HUES64 (cell line): ENCODE results near the gene CLCC1. TPM values are rescaled to one million over a fixed set of nuclear protein-coding genes. Genes with fewer than 3 reads are reported as not detected.
A peak's percentile ranks its signal among the peaks of the same experiment; 100 is the strongest.
"Not testable (repeated sequence)": the region's sequence is repeated elsewhere in the genome, so short reads cannot be mapped to it uniquely, and the experiment has no call there.

ENCODE experiments used
- H3K27ac ChIP-seq: 2 replicates; pipeline ENCODE4 v1.7.0; 2013; ENCODE audit warnings: low read depth, low read length, inconsistent platforms
- H3K27me3 ChIP-seq: 2 replicates; pipeline ENCODE4 v1.6.1; 2013; ENCODE audit warnings: mild to moderate bottlenecking, low read length; ENCODE audit not compliant: insufficient read depth
- H3K36me3 ChIP-seq: 2 replicates; pipeline ENCODE4 v1.6.1; 2013; ENCODE audit warnings: mild to moderate bottlenecking, low read length; ENCODE audit not compliant: insufficient read depth
- H3K4me1 ChIP-seq: 2 replicates; pipeline ENCODE4 v1.6.1; 2013; ENCODE audit warnings: mild to moderate bottlenecking, low read length, moderate library complexity; ENCODE audit not compliant: insufficient read depth
- H3K4me3 ChIP-seq: 2 replicates; pipeline ENCODE4 v1.5.1; 2013; ENCODE audit warnings: mild to moderate bottlenecking, low read length, moderate library complexity
- H3K9ac ChIP-seq: 2 replicates; pipeline ENCODE4 v1.6.1; 2013; ENCODE audit warnings: mild to moderate bottlenecking, low read depth, low read length
- H3K9me3 ChIP-seq: 2 replicates; pipeline ENCODE4 v1.6.1; 2013; ENCODE audit warnings: low read depth, low read length; ENCODE audit not compliant: insufficient read depth
- WGBS: fragments of 150-250, 120-280 bp; methylation state at CpG from one replicate; pipeline ENCODE4 v1.1.7; 2013; ENCODE audit warnings: missing lambda C conversion rate; 5-methylcytosine and 5-hydroxymethylcytosine counted together
- polyA plus RNA-seq, 2 experiments: library from polyadenylated mRNA; stranded (reverse); fragments of 50-300 nt; gene quantifications; one replicate each; pipeline ENCODE4 v1.2.3, GENCODE V29; 2013

The CLCC1 gene, protein sequence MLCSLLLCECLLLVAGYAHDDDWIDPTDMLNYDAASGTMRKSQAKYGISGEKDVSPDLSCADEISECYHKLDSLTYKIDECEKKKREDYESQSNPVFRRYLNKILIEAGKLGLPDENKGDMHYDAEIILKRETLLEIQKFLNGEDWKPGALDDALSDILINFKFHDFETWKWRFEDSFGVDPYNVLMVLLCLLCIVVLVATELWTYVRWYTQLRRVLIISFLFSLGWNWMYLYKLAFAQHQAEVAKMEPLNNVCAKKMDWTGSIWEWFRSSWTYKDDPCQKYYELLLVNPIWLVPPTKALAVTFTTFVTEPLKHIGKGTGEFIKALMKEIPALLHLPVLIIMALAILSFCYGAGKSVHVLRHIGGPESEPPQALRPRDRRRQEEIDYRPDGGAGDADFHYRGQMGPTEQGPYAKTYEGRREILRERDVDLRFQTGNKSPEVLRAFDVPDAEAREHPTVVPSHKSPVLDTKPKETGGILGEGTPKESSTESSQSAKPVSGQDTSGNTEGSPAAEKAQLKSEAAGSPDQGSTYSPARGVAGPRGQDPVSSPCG
- 12.1 TPM for polyA plus RNA-seq (2013, experiment 1 of 2)
- polyA plus RNA-seq (2013, experiment 2 of 2), result 12.9 TPM

DNA sequence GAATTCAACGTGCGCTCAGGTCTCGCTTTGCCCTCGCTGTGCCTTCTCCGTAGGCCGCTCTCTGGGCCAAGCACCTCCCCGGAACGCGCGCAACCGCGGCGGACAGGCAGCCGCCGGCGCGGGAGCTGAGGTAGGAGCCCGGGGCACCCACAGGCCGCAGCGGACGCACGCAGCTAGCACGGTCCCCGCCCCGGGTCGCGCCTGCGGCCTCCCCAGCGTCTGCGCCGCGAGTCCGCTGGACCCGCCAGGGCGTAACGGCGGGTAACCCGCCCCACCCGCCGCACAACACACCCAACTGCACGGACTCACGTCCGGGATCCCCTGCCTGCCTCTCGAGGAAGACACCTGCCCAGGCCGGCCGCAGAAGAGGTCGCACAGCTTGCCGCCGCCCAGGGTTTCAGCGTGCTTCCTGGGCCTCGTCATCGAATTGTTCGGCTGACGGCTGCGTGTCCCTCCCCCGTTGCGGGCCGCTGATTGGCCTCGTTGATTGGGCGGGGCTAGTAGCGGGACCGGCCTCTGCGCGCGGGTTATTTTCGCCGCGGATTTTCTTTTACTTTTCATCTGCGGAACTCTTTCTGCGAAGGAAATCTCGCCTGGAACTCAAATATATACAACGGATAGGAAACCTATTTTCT lies at the start of gene CLCC1:
Gene CLCC1 (minus strand): TSS at position 433 of the 635 bp plus-strand sequence. CDS start 13,047 bp downstream, outside the sequence.
- Histone ChIP-seq H3K4me1 (peaks cover 5% of the 10 kb centered on the region; the same call in 1 of the 2 replicates), H3K9ac (peak within 1 kb of the TSS; percentile 91), H3K9me3 (no peaks in the 10 kb centered on the region), H3K36me3 (no peaks in the 10 kb centered on the region), H3K27me3 (0 out of 2 replicates have a peak, but pooled peaks cover 6% of the 10 kb centered on the region), H3K4me3 (peak within 1 kb of the TSS; percentile 90), H3K27ac (peak within 1 kb of the TSS; percentile 84; the same call in 1 of the 2 replicates)
- WGBS, result under 1% methylated on average over 71 of the region's 72 CpGs

DNA sequence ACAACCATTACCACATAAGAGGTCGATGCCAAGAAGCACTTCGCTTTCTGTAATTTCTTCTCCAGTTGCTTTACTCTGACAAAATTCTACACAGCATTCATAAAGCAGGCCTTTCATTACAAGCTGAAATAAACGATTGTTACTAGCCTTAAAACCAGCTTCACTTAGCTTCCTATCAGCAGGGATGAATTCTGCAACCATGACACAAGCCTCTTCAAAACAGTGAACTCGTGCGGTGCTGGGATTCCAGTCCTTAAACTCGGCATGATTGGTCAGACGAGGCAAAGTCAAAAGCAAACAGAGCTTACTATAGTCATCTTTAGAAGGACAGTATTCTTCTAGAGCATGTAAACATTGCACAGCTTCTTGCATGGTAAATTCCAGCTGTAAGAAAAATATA lies 48.1 kb upstream of the CLCC1 start:
- Histone ChIP-seq H3K4me1 (no peaks in the 10 kb centered on the region), H3K4me3 (no peak overlapping the region), H3K9me3 (no peaks in the 10 kb centered on the region), H3K36me3 (peaks cover 12% of the 10 kb centered on the region), H3K27me3 (no peaks in the 10 kb centered on the region), H3K27ac (no peak overlapping the region), H3K9ac (no peak overlapping the region)
- WGBS, result 94% methylated on average over 7 of the region's 7 CpGs

DNA sequence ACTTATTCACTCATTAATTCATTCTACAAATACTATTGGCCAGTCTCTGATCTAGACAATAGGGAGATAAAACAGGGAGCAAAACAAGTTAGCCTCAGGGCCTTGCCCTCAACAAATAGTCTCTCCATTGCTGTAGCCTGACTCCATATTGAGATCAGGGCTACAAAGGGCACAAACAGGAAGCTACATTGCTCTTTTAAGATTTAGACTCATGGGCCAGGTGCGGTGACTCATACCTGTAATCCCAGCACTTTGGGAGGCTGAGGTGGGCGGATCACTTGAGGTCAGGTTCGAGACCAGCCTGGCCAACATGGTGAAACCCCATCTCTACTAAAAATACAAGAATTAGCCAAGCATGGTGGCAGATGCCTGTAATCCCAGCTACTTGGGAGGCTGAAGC lies 33.3 kb upstream of the CLCC1 start:
- H3K9ac ChIP-seq, H3K27ac ChIP-seq, H3K4me1 ChIP-seq, H3K27me3 ChIP-seq, H3K4me3 ChIP-seq: not testable (repeated sequence)
- Histone ChIP-seq H3K36me3 (peaks cover 20% of the 10 kb centered on the region), H3K9me3 (peaks cover 11% of the 10 kb centered on the region; the same call in 1 of the 2 replicates)
- 96% methylated on average over 3 of the region's 3 CpGs for WGBS

DNA sequence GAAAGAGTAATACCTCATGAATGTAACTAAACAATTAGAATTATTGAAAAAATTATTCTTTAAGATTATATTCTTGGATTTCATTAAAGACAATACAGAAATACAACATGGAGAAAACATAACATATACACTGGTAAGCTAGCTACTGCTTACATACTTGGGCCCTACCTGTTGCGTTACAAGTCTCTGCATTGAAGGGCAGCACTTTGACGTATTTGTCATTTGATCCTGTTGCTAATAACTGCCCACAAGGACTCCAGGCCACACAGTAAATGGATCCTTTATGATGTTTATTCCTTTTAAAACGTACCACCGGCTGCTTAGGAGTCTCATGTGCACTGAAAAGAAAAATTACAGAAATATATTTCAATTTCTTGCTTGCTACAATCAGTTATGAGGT lies 19.8 kb upstream of the CLCC1 start:
- Histone ChIP-seq H3K27ac (no peak overlapping the region), H3K4me3 (no peak overlapping the region), H3K27me3 (no peaks in the 10 kb centered on the region), H3K36me3 (peaks cover 18% of the 10 kb centered on the region), H3K9me3 (0 out of 2 replicates have a peak, but pooled peaks cover 3% of the 10 kb centered on the region), H3K4me1 (no peaks in the 10 kb centered on the region), H3K9ac (no peak overlapping the region)
- 89% methylated on average over 4 of the region's 4 CpGs for WGBS

DNA sequence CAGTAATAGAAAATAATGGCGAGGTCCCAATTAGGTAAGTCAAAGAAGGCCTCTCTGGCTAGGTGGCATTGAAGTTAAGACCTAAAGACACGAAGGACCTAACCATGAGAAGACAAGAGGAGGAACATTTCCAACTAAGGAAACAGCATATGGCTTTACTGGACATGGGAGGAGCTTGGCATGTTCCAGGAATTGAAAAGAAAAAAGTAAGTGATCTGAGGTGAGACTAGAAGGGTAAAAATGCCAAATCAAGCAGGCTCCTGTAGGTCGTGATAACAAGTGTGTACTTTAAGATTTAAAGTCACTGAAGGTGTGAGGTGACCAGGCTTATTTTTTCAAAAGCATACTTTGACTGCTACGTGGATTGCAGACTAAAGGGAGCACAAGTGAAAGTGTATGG lies 13.4 kb upstream of the CLCC1 start:
- H3K27me3 ChIP-seq, result no peaks in the 10 kb centered on the region
- H3K4me1 ChIP-seq, result no peaks in the 10 kb centered on the region
- no peak overlapping the region for H3K27ac ChIP-seq
- H3K9ac ChIP-seq, result no peak overlapping the region
- peaks cover 11% of the 10 kb centered on the region; the same call in 1 of the 2 replicates for H3K36me3 ChIP-seq
- 91% methylated on average over 4 of the region's 4 CpGs for WGBS
- 0 out of 2 replicates have a peak, but pooled peaks cover 3% of the 10 kb centered on the region for H3K9me3 ChIP-seq
- H3K4me3 ChIP-seq, result no peak overlapping the region

DNA sequence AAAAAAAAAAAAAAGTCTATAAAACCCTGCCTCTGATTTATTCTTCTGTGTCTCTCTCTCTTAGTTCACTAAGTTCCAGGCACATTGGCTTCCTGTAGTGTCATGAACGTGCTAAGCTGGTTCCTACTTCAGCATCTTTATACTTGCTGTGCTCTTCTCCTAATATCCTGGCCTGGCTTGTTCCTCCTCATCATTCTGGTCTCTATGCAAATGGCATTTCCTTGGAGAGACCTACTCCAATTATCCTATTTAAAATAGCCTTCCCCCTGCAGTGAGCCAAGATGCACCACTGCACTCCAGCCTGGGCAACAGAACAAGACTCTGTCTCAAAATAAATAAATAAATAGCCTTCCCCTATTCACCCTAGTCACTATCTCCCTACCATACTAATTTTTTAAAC lies 9.7 kb upstream of the CLCC1 start:
- 92% methylated on average over 1 of the region's 1 CpG for WGBS
- H3K4me1 ChIP-seq, result no peaks in the 10 kb centered on the region
- no peaks in the 10 kb centered on the region for H3K9me3 ChIP-seq
- no peak overlapping the region for H3K27ac ChIP-seq
- no peaks in the 10 kb centered on the region for H3K27me3 ChIP-seq
- no peak overlapping the region for H3K4me3 ChIP-seq
- H3K36me3 ChIP-seq, result peaks cover 2% of the 10 kb centered on the region; the same call in 1 of the 2 replicates
- no peak overlapping the region for H3K9ac ChIP-seq

DNA sequence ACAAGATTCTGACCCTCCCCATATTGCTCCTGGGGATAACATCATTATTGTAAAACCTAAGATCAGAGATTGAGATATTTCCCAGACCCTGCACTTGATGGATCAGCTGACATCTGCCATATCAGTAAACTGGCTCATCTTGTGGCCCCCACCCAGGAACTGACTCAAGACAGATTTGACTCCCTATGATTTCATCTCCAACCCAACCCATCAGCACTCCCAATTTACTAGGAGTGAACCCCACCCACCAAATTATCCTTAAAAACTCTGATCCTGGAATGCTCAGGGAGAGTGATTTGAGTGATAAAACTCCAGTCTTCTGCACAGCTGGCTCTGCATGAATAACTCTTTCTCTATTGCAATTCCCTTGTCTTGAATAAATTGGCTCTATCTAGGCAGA lies 6.1 kb upstream of the CLCC1 start:
- Histone ChIP-seq H3K4me3 (no peak overlapping the region), H3K36me3 (no peaks in the 10 kb centered on the region; the same call in 1 of the 2 replicates), H3K4me1 (no peaks in the 10 kb centered on the region), H3K27me3 (0 out of 2 replicates have a peak, but pooled peaks cover under 1% of the 10 kb centered on the region), H3K27ac (no peak overlapping the region), H3K9ac (no peak overlapping the region), H3K9me3 (no peaks in the 10 kb centered on the region)

DNA sequence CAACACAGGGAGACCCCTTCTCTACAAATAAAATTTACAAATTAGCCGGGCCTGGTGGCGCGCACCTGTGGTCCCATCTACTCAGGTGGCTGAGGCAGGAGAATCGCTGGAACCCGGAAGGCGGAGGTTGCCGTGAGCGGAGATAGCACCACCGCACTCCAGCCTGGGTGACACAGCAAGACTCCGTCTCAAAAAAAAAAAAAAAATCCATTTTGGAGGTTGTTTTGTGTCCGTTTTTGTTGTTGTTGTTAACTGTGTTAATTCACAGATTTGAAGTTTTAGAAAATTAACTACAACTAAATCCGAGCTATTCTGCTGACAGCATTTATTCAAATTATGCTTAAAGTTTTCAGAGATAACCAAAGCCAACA lies 618 bp downstream of the CLCC1 start:
- peak overlapping the region; percentile 84; the same call in 1 of the 2 replicates for H3K27ac ChIP-seq
- 0 out of 2 replicates have a peak, but pooled peaks cover 6% of the 10 kb centered on the region for H3K27me3 ChIP-seq
- H3K36me3 ChIP-seq, result no peaks in the 10 kb centered on the region
- WGBS, result 17% methylated on average over 11 of the region's 12 CpGs
- peak overlapping the region; percentile 90 for H3K4me3 ChIP-seq
- no peaks in the 10 kb centered on the region for H3K9me3 ChIP-seq
- H3K4me1 ChIP-seq, result peaks cover 5% of the 10 kb centered on the region; the same call in 1 of the 2 replicates
- H3K9ac ChIP-seq, result peak overlapping the region; percentile 91

DNA sequence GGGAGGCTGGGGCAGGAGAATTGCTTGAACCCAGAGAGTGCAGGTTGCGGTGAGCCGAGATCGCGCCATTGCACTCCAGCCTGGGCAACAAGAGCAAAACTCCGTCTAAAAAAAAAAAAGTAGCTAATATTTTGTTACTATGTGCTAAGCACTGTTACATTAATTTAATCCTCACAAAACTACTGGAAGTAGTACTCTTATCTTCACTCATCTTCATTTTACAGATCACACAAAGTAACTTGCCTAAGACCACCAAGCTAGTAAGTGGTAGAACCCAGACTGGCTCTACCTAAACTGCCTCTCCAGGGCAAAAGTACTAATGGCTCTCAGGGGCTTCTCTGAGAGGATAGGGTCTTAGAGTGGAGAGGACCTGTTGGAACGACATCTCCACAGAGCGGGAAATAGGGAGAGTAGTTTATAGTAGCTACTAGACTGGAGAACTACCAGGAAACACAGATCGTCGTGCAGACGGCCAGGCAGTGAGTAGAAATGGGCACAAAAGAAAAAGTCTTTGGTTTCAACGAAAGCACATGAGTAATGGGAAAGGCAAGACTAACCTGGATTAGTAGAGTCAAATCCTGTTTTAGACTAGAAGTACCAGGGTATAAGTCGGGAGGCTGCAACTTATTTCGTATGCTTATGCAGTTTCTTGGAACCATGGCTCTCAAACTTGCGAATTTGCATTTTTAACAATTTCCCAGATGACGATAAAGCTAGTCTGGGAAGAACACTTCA lies 1.4 kb downstream of the CLCC1 start:
- WGBS, result 90% methylated on average over 15 of the region's 15 CpGs
- H3K27me3 ChIP-seq, result 0 out of 2 replicates have a peak, but pooled peaks cover 6% of the 10 kb centered on the region
- H3K9me3 ChIP-seq, result no peaks in the 10 kb centered on the region
- H3K9ac ChIP-seq, result no peak overlapping the region
- no peak overlapping the region for H3K27ac ChIP-seq
- H3K4me3 ChIP-seq, result peak overlapping the region; percentile 90
- no peaks in the 10 kb centered on the region for H3K36me3 ChIP-seq
- peaks cover 5% of the 10 kb centered on the region; the same call in 1 of the 2 replicates for H3K4me1 ChIP-seq

DNA sequence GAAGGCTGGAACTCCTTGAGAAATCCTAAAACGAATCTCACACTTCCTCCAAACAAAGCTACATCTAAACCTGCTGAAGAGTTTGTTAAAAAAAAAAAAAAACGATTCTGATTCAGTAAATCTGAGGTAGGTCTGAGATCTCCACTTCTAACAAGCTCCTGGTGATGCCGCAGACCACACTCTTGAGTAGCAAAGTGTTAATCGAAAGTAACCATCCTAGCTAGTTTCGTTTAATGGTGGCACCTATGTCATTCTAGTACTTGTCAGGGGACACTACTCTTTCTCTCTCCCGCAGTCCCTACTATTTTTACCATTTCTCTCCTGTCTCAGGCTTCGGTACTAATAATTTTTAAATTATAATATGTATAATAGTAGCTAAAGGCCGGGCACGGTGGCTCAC lies 2.1 kb downstream of the CLCC1 start:
- Histone ChIP-seq H3K4me1 (peaks cover 5% of the 10 kb centered on the region; the same call in 1 of the 2 replicates), H3K4me3 (no peak overlapping the region), H3K9ac (no peak overlapping the region), H3K27me3 (0 out of 2 replicates have a peak, but pooled peaks cover 6% of the 10 kb centered on the region), H3K36me3 (no peaks in the 10 kb centered on the region), H3K27ac (no peak overlapping the region), H3K9me3 (no peaks in the 10 kb centered on the region)
- 96% methylated on average over 8 of the region's 9 CpGs for WGBS
